ENCODE measurements around the gene PSMD12.

Gene PSMD12

GRCh38 chr17:67375054-67375427 is 8.7 kb upstream of the PSMD12 start:
- no peak for DNase-seq (ENCODE audit: low spot score)
- no peak for TF ChIP-seq CTCF (conservative IDR thresholded peaks at IDR 0.05; ENCODE audit: low read depth)
- ChIA-PET CTCF (interaction anchor here (0.5 to 2.8 kb wide), 8 partner anchors 16 to 374 kb away, joined by 3 to 19 read pairs (median 4); no protein-coding TSS in a partner anchor), POLR2A (ENCODE audit: low non-redundant PET) (no interaction called here)
- H3K27ac ChIP-seq: peak overlapping the region; percentile 1; the same call in 1 of the 2 replicates

GRCh38 chr17:67374329-67375053 is 8.1 kb upstream of the PSMD12 start:
- DNase-seq (ENCODE audit: low spot score): peak; percentile 67
- peak; percentile 93 for TF ChIP-seq CTCF (conservative IDR thresholded peaks at IDR 0.05; ENCODE audit: low read depth)
- POLR2A ChIA-PET (ENCODE audit: low non-redundant PET): no interaction called here
- H3K27ac ChIP-seq: peak overlapping the region; percentile 1; the same call in 1 of the 2 replicates
- CTCF ChIA-PET: interaction anchor here (0.5 to 2.8 kb wide), 9 partner anchors 37 to 374 kb away, joined by 3 to 19 read pairs (median 3); no protein-coding TSS in a partner anchor

GRCh38 chr17:67372751-67373150 is 6.4 kb upstream of the PSMD12 start:
- no peak for DNase-seq (ENCODE audit: low spot score)
- POLR2A ChIA-PET (ENCODE audit: low non-redundant PET): no interaction called here
- no peak for TF ChIP-seq CTCF (conservative IDR thresholded peaks at IDR 0.05; ENCODE audit: low read depth)
- no peak overlapping the region; the same call in 1 of the 2 replicates for H3K27ac ChIP-seq
- CTCF ChIA-PET: interaction anchor here (0.6 to 1.6 kb wide), 2 partner anchors 103 to 180 kb away, joined by 3 to 6 read pairs; no protein-coding TSS in a partner anchor

- no peak for DNase-seq (ENCODE audit: low spot score)
- TF ChIP-seq CTCF (conservative IDR thresholded peaks at IDR 0.05; ENCODE audit: low read depth): no peak
- no peak overlapping the region for H3K27ac ChIP-seq
- POLR2A ChIA-PET (ENCODE audit: low non-redundant PET): no interaction called here
- CTCF ChIA-PET: interaction anchor here (0.6 to 1.4 kb wide), 2 partner anchors 9 to 11 kb away, joined by 3 to 4 read pairs; no protein-coding TSS in a partner anchor
These were observed 3.3 kb upstream of the PSMD12 start for GRCh38 chr17:67369676-67370075.

GRCh38 chr17:67365738-67366192 is 612 bp downstream of the PSMD12 start:
- H3K27ac ChIP-seq: peak overlapping the region; percentile 89
- no peak for DNase-seq (ENCODE audit: low spot score)
- CTCF ChIA-PET: interaction anchor here (0.5 to 0.7 kb wide), 2 partner anchors 13 to 165 kb away, joined by 3 read pairs; no protein-coding TSS in a partner anchor
- TF ChIP-seq CTCF (conservative IDR thresholded peaks at IDR 0.05; ENCODE audit: low read depth): no peak
- POLR2A ChIA-PET (ENCODE audit: low non-redundant PET): no interaction called here

GRCh38 chr17:67364847-67365737 is 1.3 kb downstream of the PSMD12 start:
- ChIA-PET POLR2A (ENCODE audit: low non-redundant PET) (no interaction called here), CTCF (interaction anchor here (0.5 to 0.7 kb wide), 2 partner anchors 14 to 165 kb away, joined by 3 read pairs; no protein-coding TSS in a partner anchor)
- H3K27ac ChIP-seq: peak overlapping the region; percentile 59
- DNase-seq (ENCODE audit: low spot score): no peak
- TF ChIP-seq CTCF (conservative IDR thresholded peaks at IDR 0.05; ENCODE audit: low read depth): no peak

All from RWPE1 (cell line).